ENCODE data around the gene AHDC1.

DNA sequence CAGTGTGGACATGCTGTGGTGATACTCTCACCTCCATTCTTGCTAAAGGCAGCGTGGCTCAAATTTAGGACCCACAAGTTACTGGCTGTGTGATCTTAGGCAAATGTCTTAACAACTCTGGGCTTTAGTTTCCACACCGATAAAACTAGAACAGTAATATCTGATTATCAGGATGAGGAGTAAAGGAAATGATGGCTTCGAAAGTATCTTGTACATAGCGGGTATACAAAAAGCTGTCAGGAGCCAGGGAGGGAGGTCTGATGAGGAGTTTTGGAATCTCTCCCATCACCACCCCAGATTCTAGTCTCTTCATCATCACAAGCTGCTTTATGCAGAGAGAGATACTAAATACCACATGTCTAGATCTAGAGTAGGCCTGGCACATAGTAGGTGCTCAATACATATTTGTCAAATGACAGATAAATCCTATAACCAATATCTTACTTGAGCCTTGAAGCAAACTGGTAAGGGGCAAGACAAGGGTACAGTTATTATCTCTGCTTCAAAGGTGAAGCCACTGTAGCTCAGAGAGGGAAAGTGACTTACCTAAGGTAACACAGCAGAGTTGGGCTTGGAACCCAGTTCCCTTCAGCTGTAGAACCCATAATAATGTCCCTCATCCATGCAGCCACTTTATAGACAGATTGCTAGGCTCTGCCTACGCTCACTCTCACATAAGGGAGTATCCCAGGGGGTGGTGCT, 40.6 kb upstream of the AHDC1 start:
- TF ChIP-seq ZC3H10 (CRISPR knock-in tag; IDR thresholded peaks at IDR 0.05), result no peak
- no peak for TF ChIP-seq TSHZ2 (CRISPR knock-in tag; IDR thresholded peaks at IDR 0.05)
- TF ChIP-seq ESRRG (CRISPR knock-in tag; IDR thresholded peaks at IDR 0.05), result no peak
- TF ChIP-seq ISL1 (CRISPR knock-in tag; IDR thresholded peaks at IDR 0.05), result no peak

All from SK-N-SH treated with all-trans-retinoic acid at 6 μM for 48 hours (cell line).